ENCODE measurements around the gene CPA1.
"Not testable (repeated sequence)": the region's sequence is repeated elsewhere in the genome, so short reads cannot be mapped to it uniquely, and the experiment has no call there.

The CPA1 gene

GRCh38 chr7:130374507-130374906 lies 5.8 kb upstream of the CPA1 start:
- no peak for DNase-seq

- not testable (repeated sequence) for DNase-seq
Observed at GRCh38 chr7:130376461-130376860, 3.8 kb upstream of the CPA1 start.

DNA sequence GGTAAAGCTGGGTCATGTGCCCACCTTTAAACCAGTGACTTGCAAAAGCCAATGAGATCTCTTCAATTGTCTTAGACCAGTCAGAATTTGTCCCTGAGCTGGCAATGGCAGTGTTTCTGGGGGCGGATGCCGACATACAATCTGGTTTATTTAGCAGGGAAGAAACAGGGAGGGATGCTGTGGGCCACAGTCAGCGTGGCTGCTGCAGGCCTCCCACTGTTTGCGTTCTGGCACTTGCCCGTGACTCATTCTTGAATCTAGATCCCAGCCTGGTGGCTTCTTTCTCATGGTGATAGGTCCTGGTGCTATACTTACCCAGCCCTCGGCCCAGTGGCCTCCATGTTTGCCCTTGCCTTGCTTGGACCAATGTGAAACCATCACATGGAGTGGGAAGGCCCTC lies 3.1 kb upstream of the CPA1 start:
- DNase-seq, result no peak

GRCh38 chr7:130379019-130379418 lies 1.3 kb upstream of the CPA1 start:
- no peak for DNase-seq

GRCh38 chr7:130379532-130379920 lies 768 bp upstream of the CPA1 start:
- DNase-seq, result no peak

DNA sequence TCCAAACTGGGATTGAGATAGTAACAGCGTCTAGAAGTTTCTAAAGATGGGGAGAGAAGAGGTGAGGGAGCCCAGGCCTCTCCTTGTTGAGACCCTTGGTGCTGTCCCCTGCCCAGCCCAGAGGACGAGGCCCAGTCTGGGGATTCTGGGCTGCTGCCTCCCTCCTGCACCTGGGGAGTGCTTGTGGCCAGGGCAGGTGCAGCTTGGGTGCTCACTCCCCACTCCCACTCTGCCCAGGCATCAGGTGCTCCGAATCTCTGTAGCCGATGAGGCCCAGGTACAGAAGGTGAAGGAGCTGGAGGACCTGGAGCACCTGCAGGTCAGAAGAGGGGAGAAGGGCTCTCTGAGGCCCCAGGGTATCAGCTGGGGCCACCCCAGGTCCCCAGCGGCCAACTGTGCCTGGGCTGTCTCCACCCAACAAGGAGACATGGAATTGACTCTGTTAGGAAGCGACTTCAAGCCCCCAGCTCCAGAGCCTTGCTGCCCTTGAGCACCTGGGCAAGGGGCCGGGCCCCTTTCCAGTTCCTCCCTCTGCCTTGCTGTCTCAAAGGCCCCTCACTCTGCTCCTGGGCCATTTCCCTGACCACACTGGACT lies 664 bp downstream of the CPA1 start:
- no peak for DNase-seq

DNA sequence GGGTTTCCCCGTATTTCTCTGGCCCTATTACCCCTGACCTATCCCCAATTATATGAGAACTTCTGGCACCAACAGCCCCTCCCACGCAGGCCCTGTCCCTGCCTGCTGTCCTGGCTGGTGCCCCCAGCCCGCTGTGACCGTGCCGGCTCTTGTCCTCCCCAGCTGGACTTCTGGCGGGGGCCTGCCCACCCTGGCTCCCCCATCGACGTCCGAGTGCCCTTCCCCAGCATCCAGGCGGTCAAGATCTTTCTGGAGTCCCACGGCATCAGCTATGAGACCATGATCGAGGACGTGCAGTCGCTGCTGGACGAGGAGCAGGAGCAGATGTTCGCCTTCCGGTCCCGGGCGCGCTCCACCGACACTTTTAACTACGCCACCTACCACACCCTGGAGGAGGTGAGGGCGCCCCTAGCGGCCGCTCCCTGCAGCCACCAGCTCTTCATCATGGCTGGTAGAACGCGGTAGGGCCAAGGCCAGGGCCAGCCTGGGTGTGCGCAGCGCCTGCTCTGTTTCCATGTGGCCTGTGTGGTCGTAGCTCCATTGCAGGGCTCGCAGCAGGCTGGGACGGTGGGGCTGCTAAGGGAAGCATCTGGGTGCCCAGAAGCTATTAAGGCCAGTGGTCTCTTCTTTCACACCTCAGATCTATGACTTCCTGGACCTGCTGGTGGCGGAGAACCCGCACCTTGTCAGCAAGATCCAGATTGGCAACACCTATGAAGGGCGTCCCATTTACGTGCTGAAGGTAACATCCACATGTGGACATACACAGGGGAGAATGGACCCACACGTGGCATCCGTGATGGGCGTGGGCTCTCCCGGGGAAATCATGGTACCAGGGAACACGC lies 1.4 kb downstream of the CPA1 start:
- no peak for DNase-seq

DNA sequence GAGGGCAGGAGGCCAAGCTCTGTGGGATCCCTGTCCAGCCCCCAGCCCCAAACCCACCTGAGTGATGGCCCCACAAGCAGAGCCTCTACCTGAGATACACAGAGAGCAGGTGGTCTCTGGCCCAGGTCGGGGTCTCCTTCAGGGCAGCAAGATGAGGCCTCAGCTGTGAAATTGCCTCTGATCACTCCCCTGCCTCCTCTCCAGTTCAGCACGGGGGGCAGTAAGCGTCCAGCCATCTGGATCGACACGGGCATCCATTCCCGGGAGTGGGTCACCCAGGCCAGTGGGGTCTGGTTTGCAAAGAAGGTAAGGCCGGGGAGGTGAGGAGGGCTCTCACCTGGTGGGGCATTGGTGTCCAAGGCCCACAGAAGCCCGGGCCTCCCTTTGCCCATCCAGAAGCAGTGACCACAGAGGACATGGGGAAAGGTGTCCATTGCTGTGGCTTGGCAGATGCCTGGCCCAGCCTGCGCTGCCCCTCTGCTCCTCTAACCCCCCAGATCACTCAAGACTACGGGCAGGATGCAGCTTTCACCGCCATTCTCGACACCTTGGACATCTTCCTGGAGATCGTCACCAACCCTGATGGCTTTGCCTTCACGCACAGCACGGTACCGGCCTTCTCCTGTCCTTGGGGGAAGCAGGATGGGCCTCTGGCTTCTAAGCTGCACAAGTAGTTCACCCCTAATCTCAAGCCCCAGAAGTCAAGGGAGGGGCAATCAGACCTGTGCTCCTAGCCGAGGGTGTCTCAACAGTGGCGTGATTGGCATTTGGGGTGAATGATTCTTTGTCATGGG lies 3.1 kb downstream of the CPA1 start:
- no peak for DNase-seq

- no peak for DNase-seq
Observed at GRCh38 chr7:130384371-130384801, 4.1 kb downstream of the CPA1 start.

DNA sequence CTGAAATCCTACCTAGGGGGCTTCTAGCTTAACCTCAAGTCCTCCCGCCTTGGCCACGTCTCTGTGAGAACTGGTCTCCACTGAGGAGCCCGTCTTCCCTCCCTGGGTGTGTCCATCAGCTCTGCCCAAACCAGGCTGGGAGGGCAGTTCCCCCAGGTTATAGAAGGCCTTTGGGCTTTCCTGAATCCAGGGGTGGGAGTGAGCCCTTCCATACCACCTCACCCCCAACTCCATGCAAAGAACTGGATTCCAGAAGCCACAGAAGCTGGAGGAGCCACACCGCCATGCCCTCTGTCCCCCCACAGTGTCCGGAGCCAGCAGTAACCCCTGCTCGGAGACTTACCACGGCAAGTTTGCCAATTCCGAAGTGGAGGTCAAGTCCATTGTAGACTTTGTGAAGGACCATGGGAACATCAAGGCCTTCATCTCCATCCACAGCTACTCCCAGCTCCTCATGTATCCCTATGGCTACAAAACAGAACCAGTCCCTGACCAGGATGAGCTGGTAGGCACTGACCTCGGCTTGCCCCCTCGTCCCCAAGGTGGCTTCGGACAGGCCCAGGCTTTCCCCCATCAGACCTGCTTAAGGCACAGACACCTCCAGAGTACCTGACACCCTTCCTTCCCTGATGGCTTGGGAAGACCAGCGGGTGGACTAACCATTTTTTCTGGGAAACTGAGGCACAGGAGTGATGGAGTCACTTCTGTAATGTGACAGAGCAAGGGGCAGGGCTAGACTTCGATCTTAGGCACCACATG lies 4.7 kb downstream of the CPA1 start:
- no peak for DNase-seq

DNA sequence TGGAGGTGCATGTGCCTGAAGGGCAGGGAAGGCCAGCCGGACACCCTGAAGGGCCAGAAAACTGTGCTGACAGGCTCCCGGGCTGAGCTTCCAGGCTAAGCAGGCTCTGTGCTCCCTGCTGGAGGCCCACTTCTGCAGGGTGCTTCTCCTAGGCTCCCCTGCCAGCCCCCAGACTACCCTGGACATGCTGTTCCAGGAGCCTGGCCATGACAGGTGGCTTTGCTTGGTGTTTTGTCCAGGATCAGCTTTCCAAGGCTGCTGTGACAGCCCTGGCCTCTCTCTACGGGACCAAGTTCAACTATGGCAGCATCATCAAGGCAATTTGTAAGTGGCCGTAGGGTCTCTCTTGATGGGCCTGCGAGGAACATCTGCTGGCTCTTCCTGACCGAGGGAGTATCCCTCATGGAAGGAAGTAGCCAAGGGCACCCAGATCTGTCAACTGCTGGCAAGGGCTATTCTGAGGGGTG lies 5.3 kb downstream of the CPA1 start:
- no peak for DNase-seq

DNA sequence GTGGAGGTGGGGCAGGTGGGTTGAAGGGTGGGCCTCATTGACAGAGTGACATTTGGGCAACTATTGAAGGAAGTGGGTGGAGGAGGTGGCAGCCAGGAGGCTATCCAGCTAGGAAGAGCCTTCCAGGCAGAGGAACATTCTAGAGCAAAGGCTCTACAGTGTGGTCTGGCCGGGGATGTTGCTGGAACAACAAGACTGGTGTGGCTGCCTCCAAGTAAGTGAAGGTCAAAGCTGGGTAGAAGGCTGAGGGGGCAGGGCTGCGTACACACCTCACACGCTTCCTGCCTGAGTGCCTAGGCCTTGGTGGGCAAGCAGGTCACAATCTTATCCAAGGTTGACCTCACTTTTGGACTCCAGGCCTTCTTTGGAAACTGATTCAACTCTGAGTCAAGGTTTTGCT lies 6.6 kb downstream of the CPA1 start:
- DNase-seq, result no peak

- no peak for DNase-seq
Observed at GRCh38 chr7:130387306-130387627, 7.0 kb downstream of the CPA1 start.

DNA sequence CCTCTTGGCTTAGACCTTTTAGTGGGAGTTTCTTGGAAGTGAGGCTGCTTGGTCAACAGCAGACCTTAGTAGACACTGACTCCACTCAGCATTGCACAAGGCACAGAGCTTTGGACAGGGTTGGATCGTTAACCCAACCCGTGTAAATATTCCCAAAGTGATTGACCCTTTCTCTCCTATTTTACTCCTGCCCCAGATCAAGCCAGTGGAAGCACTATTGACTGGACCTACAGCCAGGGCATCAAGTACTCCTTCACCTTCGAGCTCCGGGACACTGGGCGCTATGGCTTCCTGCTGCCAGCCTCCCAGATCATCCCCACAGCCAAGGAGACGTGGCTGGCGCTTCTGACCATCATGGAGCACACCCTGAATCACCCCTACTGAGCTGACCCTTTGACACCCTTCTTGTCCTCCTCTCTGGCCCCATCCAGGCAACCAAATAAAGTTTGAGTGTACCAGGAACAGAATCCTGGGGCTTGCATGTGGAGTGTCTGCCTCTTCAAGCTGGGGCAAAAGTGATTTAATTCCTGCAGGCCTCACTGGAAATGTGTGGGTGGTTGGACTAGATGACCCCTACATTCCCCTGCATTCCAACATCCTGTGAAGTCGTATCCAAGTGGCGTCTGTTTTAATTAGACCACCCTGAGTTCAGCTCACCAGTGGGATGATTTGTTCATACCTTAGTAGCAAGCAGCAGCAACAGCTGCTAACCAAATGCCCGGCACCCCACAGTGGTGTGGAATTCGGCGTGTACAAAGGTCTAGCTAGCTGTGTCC lies 7.5 kb downstream of the CPA1 start:
- no peak for DNase-seq

GRCh38 chr7:130388671-130389070 lies 8.4 kb downstream of the CPA1 start:
- DNase-seq, result no peak

- DNase-seq, result no peak
Observed at GRCh38 chr7:130390486-130390885, 10.2 kb downstream of the CPA1 start.

DNA sequence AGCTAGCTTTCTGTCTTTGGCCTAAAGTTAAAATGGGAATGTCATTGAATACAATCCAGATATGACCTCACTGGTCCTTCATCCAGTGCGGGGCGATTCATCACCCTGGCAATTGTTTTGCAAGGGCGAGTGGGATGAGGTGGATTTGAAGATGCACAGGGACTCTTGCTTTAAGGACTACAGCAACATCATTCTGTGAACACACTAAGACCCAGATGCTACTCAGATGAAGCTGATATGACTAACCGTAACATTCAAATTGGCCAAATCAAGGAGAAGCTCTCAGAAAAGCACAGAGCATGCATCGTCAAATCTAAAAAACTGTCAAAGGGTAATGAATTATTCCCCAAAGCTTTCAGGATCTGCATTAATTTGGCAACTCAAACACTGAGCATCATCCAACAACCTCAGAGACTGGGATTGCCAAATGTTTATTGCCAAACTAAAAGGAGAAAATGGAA lies 12.8 kb downstream of the CPA1 start:
- DNase-seq, result no peak

DNA sequence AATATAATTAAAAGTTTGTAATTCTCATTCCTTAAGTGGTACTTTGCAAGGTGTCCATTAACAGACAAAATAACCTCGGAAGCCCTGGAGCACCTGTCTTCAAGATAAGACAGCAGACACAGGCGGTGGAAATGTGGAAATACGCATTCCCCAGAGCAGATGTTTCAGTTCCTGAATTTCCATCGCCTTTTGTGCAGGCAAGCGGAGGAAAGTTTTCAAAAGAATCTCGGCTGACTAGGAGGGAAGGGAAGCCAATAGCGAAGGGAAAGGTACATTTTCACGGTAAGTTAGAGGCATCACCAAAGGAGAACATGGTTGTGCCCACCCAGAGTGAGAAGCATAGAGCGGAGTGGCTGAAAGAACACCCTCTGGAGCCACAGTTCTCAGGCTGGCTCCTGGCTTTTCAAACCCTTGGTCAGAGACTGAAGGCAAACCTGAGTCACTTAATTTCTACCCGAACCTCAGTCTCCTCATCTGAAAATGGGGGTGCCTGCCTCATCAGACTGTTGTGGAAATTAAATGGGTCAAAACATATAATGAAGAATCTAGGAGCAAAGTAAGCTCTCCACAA lies 13.6 kb downstream of the CPA1 start:
- DNase-seq, result no peak

- peak; percentile 4 for DNase-seq
Observed at GRCh38 chr7:130394421-130395195, 14.3 kb downstream of the CPA1 start.

DNA sequence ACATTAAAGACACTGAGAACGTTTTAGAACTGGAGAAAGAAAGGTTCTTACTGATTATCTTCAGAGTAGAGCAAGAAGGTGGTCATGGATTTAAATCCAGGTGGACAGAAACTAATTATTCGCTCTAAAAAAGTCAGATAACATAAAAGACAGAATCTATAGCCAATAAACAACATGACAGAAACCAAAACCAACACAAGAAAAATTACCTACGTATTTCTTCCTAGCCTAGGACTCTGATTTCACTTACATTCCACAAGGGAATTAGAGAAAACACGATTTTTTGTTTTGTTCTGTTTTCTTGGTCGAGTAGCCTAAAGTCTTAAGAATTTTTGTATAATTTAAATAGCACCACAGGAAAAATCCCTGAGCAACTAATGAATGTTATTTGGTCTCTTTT lies 15.1 kb downstream of the CPA1 start:
- no peak for DNase-seq

DNA sequence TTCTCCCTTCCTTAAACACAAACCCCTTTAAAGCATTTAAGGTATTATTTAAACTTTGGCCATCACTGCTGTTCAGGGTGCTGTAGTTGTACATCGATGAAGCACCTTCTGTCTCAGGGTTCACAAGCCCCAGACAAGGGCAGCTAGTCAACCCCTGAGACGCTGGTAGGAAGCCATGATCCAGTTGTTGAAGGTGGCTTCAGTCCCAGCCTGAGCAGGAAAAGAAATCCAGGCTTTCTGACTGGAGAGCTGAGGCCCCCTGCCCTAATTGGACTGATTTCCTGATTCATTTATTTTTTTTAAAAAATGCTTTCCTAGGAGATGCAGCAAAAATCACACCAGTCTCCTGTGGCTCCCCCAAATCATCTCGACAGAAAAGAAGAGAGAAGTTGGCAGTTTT lies 15.8 kb downstream of the CPA1 start:
- no peak for DNase-seq
